GM12801 (cell line): ENCODE data around the gene GAS1.

Experiments
- TF ChIP-seq, protein P1 (sequence below): IDR thresholded peaks from one replicate; pipeline ENCODE4 v1.5.1; 2011; ENCODE audit warnings: control low read depth; ENCODE audit not compliant: insufficient read length; ENCODE audit errors: extremely low read depth

GAS1 gene

GRCh38 chr9:86983620-86984259 lies 36.4 kb upstream of the GAS1 start:
- TF ChIP-seq, protein P1, sequence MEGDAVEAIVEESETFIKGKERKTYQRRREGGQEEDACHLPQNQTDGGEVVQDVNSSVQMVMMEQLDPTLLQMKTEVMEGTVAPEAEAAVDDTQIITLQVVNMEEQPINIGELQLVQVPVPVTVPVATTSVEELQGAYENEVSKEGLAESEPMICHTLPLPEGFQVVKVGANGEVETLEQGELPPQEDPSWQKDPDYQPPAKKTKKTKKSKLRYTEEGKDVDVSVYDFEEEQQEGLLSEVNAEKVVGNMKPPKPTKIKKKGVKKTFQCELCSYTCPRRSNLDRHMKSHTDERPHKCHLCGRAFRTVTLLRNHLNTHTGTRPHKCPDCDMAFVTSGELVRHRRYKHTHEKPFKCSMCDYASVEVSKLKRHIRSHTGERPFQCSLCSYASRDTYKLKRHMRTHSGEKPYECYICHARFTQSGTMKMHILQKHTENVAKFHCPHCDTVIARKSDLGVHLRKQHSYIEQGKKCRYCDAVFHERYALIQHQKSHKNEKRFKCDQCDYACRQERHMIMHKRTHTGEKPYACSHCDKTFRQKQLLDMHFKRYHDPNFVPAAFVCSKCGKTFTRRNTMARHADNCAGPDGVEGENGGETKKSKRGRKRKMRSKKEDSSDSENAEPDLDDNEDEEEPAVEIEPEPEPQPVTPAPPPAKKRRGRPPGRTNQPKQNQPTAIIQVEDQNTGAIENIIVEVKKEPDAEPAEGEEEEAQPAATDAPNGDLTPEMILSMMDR = no peak

- TF ChIP-seq, protein P1 = no peak
These were observed 35.9 kb upstream of the GAS1 start for GRCh38 chr9:86983249-86983619.

DNA sequence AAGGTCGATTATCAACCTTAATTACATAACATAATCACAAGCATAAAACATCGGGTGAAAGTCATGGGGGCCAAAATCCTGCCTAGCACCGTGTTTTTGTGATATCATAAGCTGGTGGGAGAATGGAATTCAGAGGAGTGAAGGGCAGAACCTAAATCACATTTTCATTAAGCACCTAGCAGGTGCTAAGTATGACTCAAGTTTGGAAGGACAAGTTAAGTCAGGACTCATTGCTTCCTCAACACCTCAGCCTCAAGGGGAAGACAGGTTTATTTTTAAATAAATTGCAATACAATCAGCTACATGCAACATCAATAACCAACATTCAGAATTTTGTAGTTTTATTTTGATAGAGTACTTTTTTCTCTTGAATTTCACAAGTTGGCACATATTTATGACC lies 33.5 kb upstream of the GAS1 start:
- TF ChIP-seq, protein P1 = no peak

DNA sequence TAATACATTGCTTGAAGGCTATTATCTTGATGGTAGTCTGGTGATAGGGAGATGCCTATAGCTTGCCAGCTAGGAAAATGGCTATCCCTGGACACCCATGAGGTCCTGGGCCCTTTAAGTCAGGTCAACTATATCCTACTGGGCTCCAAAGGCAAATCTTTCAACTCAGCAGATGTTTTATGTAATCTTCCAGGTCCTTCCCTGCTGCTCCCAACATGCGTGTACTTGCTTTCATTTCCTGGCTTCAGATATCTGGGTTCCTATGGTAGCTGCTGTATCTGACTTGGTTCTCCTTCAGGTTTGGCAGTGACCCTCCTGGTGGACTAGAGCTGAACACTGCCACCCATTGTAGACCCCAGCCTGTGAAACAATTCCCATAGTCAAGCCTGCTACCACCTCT lies 32.4 kb upstream of the GAS1 start:
- TF ChIP-seq, protein P1 = no peak

DNA sequence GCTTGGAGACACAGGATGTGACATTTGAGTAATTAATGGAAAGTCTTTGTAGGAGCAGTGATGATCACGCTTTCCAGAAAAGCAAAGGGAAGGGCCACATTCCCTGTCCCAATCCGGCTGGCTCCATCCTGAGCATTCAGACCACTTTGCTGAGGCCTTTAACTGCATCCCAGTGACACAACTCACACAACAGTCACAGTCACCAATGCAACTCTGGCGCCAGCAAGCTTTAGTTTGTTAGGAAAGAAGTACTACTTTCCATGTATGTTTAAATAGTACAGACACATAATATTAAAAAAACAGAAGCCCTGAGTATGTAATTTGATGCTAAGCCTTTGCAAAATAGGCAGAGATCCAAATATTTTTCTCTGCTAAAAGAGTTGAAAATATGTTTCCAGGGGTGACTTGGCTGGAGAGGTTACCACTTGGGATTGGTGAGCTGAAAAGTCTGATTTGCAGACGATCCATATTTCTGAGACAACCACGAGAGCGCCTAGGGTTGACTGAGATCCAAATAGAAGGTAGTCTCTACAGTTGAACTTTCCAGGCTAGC lies 31.7 kb upstream of the GAS1 start:
- TF ChIP-seq, protein P1 = no peak

DNA sequence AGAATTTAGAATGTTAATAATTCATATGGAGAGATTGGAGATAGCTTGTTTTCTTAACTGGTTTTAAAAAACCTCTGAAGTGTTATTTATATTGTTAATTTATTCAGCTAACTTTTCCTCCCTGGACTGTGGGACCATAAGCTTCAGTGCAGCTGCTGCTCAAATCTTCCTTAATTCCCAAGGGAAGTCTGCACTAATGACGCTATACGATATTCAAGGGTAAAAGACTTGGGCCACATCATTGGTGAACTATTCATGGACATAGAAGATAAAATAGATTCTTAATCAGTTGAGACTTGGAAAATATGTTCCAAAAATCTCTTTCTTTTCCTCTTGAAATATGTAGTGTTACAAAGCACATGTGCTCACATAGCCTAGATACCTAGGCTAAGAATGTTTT lies 31.1 kb upstream of the GAS1 start:
- TF ChIP-seq, protein P1 = no peak

DNA sequence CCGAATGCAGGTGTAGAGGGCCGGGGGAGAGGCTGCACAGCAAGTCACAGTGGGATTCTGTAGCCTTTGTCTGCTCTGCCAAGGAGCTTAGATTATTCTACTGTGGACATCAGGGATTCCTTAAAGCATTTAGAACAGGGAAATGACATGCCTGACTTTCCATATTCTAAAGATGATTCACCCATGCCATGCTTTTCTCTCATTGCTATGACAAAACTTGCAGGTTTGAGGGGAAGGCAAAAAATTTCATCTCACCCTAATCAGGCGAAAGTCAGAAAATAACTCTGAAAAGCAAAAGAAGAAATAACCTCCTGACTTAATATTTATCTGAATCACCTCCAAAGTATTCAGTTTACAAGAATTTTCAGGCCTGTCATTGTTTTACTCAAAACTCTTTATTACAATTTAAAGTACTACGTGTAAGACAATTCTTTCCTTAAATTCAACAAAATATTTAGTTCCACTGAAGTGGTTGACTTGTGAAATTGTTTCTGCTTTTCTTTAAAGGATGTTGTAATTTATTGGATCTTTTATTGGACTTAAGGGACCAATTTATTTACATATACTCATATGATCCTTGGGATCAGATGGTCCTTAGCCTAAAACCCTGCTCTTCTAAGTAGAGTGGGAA lies 30.0 kb upstream of the GAS1 start:
- TF ChIP-seq, protein P1 = no peak
